ENCODE data around the gene EVA1C.
"Not testable (repeated sequence)": the region's sequence is repeated elsewhere in the genome, so short reads cannot be mapped to it uniquely, and the experiment has no call there.

The EVA1C gene

DNA sequence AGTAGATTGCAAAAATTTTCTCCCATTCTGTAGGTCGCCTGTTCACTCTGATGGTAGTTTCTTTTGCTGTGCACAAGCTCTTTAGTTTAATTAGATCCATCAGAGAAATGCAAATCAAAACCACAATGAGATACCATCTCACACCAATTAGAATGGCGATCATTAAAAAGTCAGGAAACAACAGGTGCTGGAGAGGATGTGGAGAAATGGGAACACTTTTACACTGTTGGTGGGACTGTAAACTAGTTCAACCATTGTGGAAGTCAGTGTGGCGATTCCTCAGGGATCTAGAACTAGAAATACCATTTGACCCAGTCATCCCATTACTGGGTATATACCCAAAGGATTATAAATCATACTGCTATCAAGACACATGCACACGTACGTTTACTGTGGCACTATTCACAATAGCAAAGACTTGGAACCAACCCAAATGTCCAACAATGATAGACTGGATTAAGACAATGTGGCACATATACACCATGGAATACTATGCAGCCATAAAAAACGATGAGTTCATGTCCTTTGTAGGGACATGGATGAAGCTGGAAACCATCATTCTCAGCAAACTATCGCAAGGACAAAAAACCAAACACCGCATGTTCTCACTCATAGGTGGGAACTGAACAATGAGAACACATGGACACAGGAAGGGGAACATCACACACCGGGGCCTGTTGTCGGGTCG lies 21.8 kb upstream of the EVA1C start:
- not testable (repeated sequence) for DNase-seq (ENCODE audit: low spot score)

- no peak for DNase-seq (ENCODE audit: low spot score)
Measured at GRCh38 chr21:32391755-32392154, 20.8 kb upstream of the EVA1C start.

GRCh38 chr21:32392299-32392879 lies 20.1 kb upstream of the EVA1C start:
- DNase-seq (ENCODE audit: low spot score) = no peak

- peak; percentile 94 for DNase-seq (ENCODE audit: low spot score)
Measured at GRCh38 chr21:32392880-32393676, 19.4 kb upstream of the EVA1C start, which contains the start of gene URB1. URB1 (minus strand) TSS chr21:32393012; CDS start chr21:32392910, 102 bp downstream.

DNA sequence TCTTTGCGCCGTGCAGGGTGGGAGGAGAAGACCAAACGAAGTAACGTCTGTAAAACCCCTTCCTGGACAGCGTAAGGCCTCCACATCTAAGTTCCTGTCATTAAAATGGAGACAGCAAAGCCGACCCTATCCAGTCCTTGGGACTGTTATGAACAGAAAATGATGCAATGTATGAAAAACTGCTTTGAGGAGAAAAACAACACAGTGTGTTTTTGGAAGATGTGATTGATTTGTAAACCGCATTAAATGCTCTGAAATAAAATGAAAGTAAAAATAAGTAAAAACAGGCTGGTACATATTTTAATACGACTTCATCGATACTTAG lies 18.9 kb upstream of the EVA1C start:
- DNase-seq (ENCODE audit: low spot score) = no peak

- peak; percentile 59 for DNase-seq (ENCODE audit: low spot score)
Measured at GRCh38 chr21:32403201-32403777, 9.2 kb upstream of the EVA1C start.

DNA sequence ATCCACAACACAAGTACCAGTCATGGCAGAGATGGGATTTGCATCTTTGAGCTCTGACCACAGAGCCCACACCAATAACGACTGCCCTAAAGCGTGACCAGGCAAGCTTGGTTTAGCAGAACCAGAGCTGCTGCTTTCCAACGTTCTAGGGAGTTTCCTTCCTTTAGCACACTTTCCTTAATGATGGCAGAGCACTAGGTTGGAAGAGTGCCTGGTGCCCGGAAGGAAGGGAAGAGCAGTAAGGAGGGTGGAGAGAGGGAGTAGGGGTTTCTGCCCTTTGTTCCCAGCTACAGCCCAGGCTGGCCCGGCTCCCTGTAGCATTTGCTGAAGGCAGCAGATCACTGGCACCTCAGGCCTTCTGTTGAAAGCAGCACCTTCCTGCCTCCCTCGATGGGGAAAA lies 6.1 kb upstream of the EVA1C start:
- no peak for DNase-seq (ENCODE audit: low spot score)

DNA sequence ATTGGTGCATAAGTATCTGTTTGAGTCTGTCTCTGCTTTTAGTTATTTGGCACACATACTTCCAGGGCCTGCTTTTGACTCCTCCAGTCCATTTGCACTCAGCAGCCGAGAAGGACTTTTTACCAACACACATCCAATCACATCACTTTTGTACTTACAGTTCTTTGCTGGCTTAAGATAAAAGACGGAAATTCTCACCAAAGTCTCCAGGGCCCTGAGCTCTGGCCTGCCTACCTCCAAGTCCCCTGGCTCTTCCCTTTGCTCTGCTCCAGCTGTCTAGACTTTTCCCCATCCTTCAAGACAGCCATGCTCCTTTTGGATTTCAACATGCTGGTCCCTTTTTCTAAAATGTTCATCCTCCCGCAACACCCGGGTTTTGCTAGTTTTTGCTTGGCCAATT lies 2.2 kb upstream of the EVA1C start:
- no peak for DNase-seq (ENCODE audit: low spot score)

- DNase-seq (ENCODE audit: low spot score) = no peak
Measured at GRCh38 chr21:32410916-32411315, 1.6 kb upstream of the EVA1C start.

GRCh38 chr21:32411350-32412161 lies 950 bp upstream of the EVA1C start:
- peak; percentile 69 for DNase-seq (ENCODE audit: low spot score)

DNA sequence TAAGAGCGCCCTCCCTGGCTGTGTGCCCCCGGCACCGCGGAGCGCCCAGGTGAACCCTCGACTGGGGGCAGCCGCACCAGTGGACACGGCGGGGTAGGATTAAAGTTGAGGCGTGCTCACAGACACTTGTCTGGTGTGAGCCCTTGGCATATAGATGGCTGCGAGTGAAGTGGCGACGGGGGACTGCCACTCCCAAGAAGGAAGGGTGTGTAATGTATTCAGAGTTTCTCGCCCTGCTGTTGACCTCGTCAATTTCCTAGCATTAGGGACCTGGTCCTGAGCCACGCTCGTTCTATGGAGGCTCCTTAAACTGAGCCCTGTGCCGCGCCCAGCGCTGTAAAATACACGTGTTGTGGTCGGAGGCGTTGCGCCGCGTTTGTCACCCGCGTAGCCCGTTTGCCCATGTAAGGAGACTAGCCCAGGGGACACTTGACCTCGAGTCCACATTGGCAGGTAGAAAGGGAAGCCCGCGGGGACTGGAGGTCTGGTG lies 554 bp downstream of the EVA1C start:
- no peak for DNase-seq (ENCODE audit: low spot score)

DNA sequence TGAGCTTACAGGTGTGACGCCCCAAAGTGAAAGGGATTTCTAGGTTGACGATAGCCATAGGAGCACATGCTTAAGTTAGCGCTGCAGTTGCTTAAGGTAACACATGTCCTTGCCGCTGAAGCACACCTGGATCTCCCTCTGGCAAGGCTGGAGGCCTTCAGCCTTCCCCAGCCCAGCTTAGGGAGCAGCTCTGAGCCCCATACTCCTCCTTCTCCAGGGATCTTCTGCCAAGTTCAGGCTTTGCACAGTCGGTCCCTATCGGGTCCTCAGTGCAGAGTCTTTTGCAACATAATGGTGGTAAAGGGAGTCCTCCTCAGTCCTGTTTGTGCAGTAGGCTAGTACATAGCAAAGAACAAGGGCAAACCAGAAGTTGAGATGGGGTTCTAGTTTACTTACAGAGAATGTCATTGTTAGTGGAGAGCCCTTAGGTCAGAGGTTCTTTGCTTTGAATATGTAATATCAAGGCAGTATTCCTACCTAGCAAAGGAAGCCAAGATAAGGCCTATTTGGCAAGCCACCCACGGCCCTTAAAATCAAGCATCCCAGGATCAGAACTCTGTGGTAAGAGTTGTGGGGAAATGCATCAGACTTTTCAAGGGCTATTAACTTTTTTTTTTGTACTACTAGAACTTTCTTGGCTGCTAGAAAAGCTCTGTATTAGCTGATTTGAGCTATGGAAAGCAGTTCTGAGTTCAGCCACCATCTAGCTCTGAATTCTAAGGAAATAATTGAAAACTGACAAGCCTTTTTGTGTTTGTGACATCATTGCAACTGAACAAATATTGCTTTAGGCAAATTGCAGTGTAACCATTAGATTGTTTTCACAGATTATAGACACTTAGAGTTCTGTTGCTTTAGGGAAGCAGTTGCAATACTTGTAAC lies 1.4 kb downstream of the EVA1C start:
- no peak for DNase-seq (ENCODE audit: low spot score)

DNA sequence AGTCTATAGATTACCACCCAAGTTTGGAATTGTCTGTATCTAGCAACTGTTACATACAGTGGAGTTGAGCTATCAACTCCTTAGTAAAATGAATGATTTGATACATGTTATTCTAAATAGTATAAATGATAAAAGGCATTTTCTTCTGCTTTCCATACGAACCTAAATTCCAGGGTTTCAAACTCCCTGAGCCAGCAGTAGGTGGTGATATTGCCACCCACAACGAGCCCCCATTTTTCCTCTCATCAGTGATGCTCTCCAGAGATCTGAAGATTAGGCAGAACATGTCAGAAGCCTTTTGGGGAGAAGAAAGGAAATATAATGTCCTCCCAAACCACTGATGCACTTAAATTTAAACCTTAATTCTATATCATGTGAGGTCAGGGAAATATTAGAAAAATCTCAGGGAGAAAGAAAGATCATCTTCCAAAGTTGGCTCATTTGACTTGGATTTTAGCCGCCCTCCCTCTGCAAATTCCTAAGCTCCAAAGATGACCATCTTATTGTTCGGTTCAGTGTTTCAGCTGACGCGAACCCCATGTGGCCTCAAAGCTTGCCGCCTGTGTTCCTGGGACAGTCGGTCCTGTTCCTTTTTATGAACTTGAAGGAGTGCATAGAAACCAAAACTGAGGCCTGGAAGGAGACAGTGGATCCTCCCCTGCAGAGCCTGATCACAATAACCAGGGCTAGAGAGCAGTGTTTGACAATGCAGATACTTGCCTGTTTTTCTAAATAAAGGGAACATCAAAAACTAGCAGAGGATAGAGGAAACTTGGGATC lies 2.3 kb downstream of the EVA1C start:
- no peak for DNase-seq (ENCODE audit: low spot score)

DNA sequence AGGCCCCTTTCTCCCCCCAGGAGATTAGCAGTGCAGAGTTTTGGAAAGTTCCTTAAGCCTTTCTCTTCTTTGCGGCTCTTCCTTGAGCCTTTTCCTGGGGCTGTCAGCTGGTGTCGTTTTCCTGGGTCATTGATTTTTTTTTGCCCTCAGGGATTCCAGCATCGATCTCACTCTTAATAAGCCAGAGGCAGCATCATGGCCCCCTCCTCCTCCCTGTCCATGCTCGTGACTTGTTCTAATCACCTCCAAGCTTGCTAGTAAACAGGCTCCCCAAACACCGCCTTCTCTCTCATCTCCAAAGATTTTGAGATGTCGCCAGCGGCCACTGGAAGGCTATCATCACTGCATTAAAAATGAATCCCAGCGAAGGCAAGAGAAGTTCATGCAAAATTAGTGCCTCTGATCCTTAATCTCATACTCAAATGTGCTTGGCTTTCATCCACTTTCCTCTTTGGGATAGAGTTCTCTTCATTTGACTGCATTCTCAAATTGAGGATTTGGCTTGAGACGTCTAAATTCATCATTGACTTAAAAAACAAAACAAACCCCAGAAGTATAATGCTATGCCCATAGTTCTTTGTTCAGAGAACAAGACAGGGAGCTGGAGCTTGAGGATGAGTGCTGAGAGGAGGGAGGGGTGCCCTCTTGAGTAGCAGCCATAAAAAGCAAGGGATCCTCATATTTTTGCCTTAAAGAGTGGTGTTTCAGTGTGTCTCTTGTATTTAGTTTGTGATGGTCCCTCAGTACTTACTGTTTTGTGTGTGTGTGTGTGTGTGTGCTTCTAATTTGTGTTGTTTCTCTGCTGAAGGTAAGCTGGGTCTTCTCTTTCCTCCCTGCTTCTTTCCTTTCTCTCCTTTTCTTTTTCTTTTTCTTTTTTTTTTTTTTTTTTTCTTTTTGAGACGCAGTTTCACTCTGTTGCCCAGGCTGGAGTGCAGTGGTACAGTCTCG lies 3.2 kb downstream of the EVA1C start:
- no peak for DNase-seq (ENCODE audit: low spot score)

DNA sequence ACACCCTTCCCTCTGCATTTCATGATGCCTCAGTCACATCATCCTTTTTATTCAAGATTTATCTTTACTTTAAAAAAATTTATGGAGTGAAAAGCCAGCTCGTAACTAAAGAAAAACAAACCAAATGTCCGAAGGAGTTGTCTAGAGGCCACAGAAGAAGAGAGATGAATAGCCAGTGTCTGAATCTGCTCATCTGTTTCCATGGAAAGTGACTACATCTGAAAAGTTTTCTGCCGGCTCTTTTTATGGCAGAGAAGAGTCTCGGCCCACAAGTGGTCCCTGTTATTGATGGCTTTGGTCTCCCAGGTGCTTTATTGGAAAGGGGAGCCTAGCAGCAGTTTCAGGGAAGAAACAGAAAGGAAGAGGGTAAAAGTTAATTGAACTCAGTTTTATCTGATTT lies 5.6 kb downstream of the EVA1C start:
- DNase-seq (ENCODE audit: low spot score) = no peak

GRCh38 chr21:32422064-32422463 lies 9.6 kb downstream of the EVA1C start:
- DNase-seq (ENCODE audit: low spot score) = no peak

DNA sequence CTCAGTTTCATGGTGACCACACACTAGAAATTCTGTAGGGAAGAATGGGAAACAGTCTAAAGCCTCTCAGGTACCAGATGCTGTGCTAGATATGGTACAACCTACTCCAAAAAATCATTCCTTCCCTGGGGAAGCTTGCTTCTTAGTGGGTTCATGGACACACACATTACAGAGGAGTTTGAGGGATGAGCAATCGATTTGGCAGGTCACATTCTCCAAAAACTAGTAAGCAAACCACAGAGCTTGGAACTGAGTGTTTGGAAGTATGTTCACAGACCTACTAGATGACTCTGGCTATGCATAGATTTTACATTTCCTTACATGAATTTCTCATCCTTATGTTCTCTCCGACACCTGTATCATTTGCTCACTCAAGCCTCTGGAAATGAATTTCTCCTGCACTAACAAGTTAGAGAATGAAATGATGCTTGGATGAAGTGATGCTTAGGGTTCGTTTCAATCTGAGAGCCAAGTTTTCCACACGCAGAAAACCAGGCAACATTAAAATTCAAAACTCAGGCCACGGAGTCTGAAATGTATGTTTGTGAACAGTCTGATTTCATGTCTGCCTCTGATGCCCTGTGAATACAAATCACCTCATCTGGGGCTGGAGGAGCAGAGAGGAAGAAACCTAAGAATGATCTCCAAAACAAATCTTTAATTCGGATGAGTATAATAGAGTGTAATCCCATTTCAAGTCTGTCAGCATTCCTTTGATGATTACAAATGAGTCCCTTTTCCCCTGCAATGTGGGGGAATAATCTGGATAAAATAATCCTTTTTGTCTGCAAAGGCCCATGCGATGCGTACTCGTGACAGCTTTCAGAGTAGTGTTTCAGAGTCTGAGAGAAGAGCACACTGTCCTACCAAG lies 11.0 kb downstream of the EVA1C start:
- no peak for DNase-seq (ENCODE audit: low spot score)

DNA sequence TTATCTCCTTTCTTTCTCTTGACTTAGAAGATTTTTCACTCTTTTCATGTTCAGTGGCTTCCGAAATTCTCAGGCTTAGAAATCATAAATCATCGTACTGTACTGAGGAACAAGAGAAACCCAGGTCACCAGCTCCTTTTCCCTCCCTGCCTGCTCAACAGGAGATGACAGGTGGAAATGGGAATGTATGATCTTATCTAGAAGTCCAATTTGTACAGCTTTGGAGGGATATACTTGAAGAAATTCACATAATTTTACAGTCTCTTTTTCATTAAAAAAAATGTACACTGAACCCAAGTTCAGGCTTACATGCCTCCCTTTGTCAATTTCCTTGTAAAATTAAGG lies 11.7 kb downstream of the EVA1C start:
- no peak for DNase-seq (ENCODE audit: low spot score)
